Stimulated activated naive CD4-positive, alpha-beta T cell (primary cell): ENCODE data around the gene HDC.

Experiments used
- DNase-seq, 6 experiments: peaks; one replicate each; lab custom pipeline; 2025; lab: John Stamatoyannopoulos, UW

Gene HDC

GRCh38 chr15:50252556-50252955 is 13.0 kb downstream of the HDC start:
- DNase-seq = no peak

GRCh38 chr15:50251638-50252182 is 13.8 kb downstream of the HDC start:
- no peak for DNase-seq

GRCh38 chr15:50250760-50251394 is 14.6 kb downstream of the HDC start:
- no peak for DNase-seq

- no peak for DNase-seq
Observed at GRCh38 chr15:50249704-50250103, 15.8 kb downstream of the HDC start.

GRCh38 chr15:50248994-50249582 is 16.4 kb downstream of the HDC start:
- peak in 1 of 6 experiments; percentile 3 for DNase-seq

- peak in 5 of 6 experiments; percentile 1 to 49 (median 42) for DNase-seq
Observed at GRCh38 chr15:50247819-50248655, 17.5 kb downstream of the HDC start.

- DNase-seq = no peak
Observed at GRCh38 chr15:50246631-50247030, 18.9 kb downstream of the HDC start.

GRCh38 chr15:50244959-50245624 is 20.4 kb downstream of the HDC start:
- no peak for DNase-seq

- DNase-seq = no peak
Observed at GRCh38 chr15:50244153-50244552, 21.4 kb downstream of the HDC start.

GRCh38 chr15:50241684-50242450 is 23.7 kb downstream of the HDC start:
- DNase-seq = no peak

GRCh38 chr15:50238255-50238654 is 27.3 kb downstream of the HDC start:
- DNase-seq = no peak

- DNase-seq = no peak
Observed at GRCh38 chr15:50236433-50236832, 29.1 kb downstream of the HDC start.

GRCh38 chr15:50235794-50236193 is 29.7 kb downstream of the HDC start:
- DNase-seq = no peak

- DNase-seq = no peak
Observed at GRCh38 chr15:50234764-50235163, 30.8 kb downstream of the HDC start.

GRCh38 chr15:50233192-50233736 is 32.3 kb downstream of the HDC start:
- DNase-seq = no peak

GRCh38 chr15:50232791-50233190 is 32.7 kb downstream of the HDC start:
- no peak for DNase-seq

- no peak for DNase-seq
Observed at GRCh38 chr15:50231761-50232160, 33.8 kb downstream of the HDC start.

GRCh38 chr15:50229336-50229735 is 36.2 kb downstream of the HDC start:
- no peak for DNase-seq

- DNase-seq = no peak
Observed at GRCh38 chr15:50228866-50229265, 36.7 kb downstream of the HDC start.

GRCh38 chr15:50227076-50227475 is 38.5 kb downstream of the HDC start:
- DNase-seq = no peak

- no peak for DNase-seq
Observed at GRCh38 chr15:50225938-50226337, 39.6 kb downstream of the HDC start.
